Measurements from ENCODE around the gene SPON1.

The SPON1 gene

GRCh38 chr11:14061721-14062120 is 99.2 kb downstream of the SPON1 start:
- Histone ChIP-seq H3K9me3 (no peaks in the 10 kb centered on the region), H3K36me3 (no peaks in the 10 kb centered on the region), H3K4me1 (peaks cover 0 to 15% (median 3%) of the 10 kb centered on the region in 4 donors), H3K4me3 (no peak overlapping the region), H3K27ac (no peak overlapping the region), H3K27me3 (no peaks in the 10 kb centered on the region)
- no peak for DNase-seq
- TF ChIP-seq, protein P1, sequence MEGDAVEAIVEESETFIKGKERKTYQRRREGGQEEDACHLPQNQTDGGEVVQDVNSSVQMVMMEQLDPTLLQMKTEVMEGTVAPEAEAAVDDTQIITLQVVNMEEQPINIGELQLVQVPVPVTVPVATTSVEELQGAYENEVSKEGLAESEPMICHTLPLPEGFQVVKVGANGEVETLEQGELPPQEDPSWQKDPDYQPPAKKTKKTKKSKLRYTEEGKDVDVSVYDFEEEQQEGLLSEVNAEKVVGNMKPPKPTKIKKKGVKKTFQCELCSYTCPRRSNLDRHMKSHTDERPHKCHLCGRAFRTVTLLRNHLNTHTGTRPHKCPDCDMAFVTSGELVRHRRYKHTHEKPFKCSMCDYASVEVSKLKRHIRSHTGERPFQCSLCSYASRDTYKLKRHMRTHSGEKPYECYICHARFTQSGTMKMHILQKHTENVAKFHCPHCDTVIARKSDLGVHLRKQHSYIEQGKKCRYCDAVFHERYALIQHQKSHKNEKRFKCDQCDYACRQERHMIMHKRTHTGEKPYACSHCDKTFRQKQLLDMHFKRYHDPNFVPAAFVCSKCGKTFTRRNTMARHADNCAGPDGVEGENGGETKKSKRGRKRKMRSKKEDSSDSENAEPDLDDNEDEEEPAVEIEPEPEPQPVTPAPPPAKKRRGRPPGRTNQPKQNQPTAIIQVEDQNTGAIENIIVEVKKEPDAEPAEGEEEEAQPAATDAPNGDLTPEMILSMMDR (IDR thresholded peaks at IDR 0.05): no peak
- intact Hi-C loops (cut with DNase I; ENCODE audit: low total_unique reads): no loop called here

DNA sequence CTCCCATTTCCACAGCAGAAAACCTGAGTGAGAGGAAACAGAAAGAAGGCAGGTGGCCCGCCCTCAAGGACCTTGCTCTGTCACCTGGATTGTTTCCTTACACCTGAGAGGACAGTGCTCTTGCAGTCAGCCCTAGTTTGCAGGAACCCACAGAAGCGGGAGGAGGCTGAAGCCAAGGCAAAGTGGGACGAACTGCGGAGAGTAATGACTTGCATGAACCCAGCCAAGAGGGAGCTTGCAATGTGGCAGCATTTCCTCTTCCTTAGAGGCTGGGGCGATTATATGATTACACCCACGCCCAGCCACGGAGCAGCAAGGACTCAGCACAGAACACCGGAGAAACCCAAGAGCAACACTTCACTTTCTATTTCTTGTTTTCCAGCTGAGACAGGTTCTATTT is 102.6 kb downstream of the SPON1 start:
- Histone ChIP-seq H3K4me3 (no peak overlapping the region), H3K9me3 (no peaks in the 10 kb centered on the region), H3K27ac (no peak overlapping the region), H3K36me3 (no peaks in the 10 kb centered on the region), H3K4me1 (peaks cover 0 to 6% (median 3%) of the 10 kb centered on the region in 4 donors), H3K27me3 (no peaks in the 10 kb centered on the region)
- TF ChIP-seq, protein P1 (IDR thresholded peaks at IDR 0.05): no peak
- intact Hi-C loops (cut with DNase I; ENCODE audit: low total_unique reads): no loop called here
- DNase-seq: no peak

DNA sequence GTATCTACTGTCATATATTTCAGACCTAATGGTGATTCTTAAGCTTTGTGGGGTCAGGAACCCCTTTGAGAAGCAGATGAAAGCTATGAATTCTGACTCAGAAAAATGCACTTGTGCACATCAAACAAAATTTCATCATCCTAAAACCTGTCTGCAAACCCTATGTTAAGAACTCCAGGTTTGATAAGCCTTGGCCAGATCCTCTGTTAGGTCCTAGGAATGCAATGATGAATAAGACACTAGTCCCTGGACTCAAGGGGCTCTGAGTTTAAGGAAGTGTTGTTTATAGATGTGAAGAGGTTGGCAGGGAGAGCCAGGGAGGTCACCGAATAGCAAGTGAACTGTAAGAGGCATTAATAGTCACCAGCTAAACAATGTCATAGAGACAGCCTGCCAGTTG is 103.2 kb downstream of the SPON1 start:
- no peak overlapping the region for H3K4me3 ChIP-seq
- intact Hi-C loops (cut with DNase I; ENCODE audit: low total_unique reads): no loop called here

GRCh38 chr11:14067686-14068085 is 105.2 kb downstream of the SPON1 start:
- H3K9me3 ChIP-seq: no peaks in the 10 kb centered on the region
- intact Hi-C loops (cut with DNase I; ENCODE audit: low total_unique reads): no loop called here
- TF ChIP-seq, protein P1 (IDR thresholded peaks at IDR 0.05): no peak
- peaks cover 0 to 6% (median 3%) of the 10 kb centered on the region in 4 donors for H3K4me1 ChIP-seq
- no peak overlapping the region for H3K4me3 ChIP-seq
- no peak for DNase-seq
- H3K36me3 ChIP-seq: no peaks in the 10 kb centered on the region
- H3K27ac ChIP-seq: no peak overlapping the region
- no peaks in the 10 kb centered on the region for H3K27me3 ChIP-seq

More for the DNA sequence above, 103.2 kb downstream of the SPON1 start:
- peaks cover 0 to 6% (median 3%) of the 10 kb centered on the region in 4 donors for H3K4me1 ChIP-seq
- no peaks in the 10 kb centered on the region for H3K27me3 ChIP-seq
- H3K36me3 ChIP-seq: no peaks in the 10 kb centered on the region
- TF ChIP-seq, protein P1 (IDR thresholded peaks at IDR 0.05): no peak
- no peaks in the 10 kb centered on the region for H3K9me3 ChIP-seq
- no peak for DNase-seq
- H3K27ac ChIP-seq: no peak overlapping the region

DNA sequence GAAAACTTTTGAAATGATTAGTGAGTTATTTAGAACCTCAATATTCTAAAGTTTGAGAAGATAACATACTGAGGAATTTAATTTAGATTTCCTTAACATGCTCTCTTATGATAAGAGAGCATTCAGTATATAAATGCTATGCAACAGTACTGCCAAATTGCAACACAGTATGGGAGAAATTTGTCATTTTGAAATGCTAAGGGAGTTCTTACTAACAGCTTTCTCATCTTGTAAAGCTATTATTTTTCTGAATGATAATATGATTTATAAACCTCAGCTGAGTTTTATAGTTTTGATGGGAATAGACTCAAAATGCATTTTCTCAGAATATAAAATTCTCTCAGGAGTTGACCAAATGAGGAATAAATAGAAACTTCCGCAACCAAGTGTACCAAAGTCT is 108.4 kb downstream of the SPON1 start:
- intact Hi-C loops (cut with DNase I; ENCODE audit: low total_unique reads): no loop called here
- Histone ChIP-seq H3K4me3 (no peak overlapping the region), H3K27ac (no peak overlapping the region), H3K27me3 (no peaks in the 10 kb centered on the region), H3K36me3 (no peaks in the 10 kb centered on the region), H3K9me3 (no peaks in the 10 kb centered on the region), H3K4me1 (no peaks in the 10 kb centered on the region)
- TF ChIP-seq, protein P1 (IDR thresholded peaks at IDR 0.05): no peak
- no peak for DNase-seq

Measured in tibial artery (tissue), 4 donors.